GM12878 (cell line): ENCODE data around the gene GGNBP2. TPM values are rescaled to one million over a fixed set of nuclear protein-coding genes. Genes with fewer than 3 reads are reported as not detected.
A peak's percentile ranks its signal among the peaks of the same experiment; 100 is the strongest.

ENCODE experiments used
- ATAC-seq: fragments of 200-7000 bp; cut with Tn5 transposase; 3 replicates; pipeline ENCODE4 v1.9.1; 2020; ENCODE audit warnings: mild to moderate bottlenecking, moderate library complexity
- BruUV-seq: library from RNA; stranded (reverse); fragments of 400-500 nt; replicated peaks from 2 replicates; lab custom pipeline; 2021; lab: Mats Ljungman, UMichigan
- CTCF ChIA-PET: fragments of 300-600 bp; sonication (Branson Sonifier 250); formaldehyde crosslinking; extraction: SDS; loops from one replicate; lab custom pipeline; 2021; ENCODE audit warnings: inconsistent platforms; lab: Yijun Ruan, JAX
- POLR2A ChIA-PET: fragments of 350-600 bp; formaldehyde crosslinking; extraction: SDS; loops from one replicate; lab custom pipeline; 2021; ENCODE audit warnings: inconsistent platforms; lab: Charles Lee
- RAD21 ChIA-PET: fragments of 300-600 bp; sonication (Branson Sonifier 250); formaldehyde crosslinking; loops from one replicate; lab custom pipeline; 2023; ENCODE audit warnings: antibody characterized with exemption; ENCODE audit not compliant: unreplicated experiment; lab: Charles Lee
- SMC1A ChIA-PET: fragments of 300-600 bp; sonication (Branson Sonifier 250); formaldehyde crosslinking; loops from one replicate; lab custom pipeline; 2023; ENCODE audit not compliant: unreplicated experiment, uncharacterized antibody; lab: Charles Lee
- DNase-seq: peaks from one replicate; pipeline ENCODE4 v3.0.0-alpha.2; 2011; ENCODE audit warnings: low read depth, low spot score
- FAIRE-seq: peaks from 3 replicates; lab custom pipeline; 2011; peaks lifted over from hg19 to GRCh38; lab: Jason Lieb, UNC
- H2AFZ ChIP-seq: 2 replicates; pipeline ENCODE4 v1.6.0; 2011; ENCODE audit warnings: low read depth, low read length, control low read depth; ENCODE audit not compliant: control insufficient read depth
- H3K27ac ChIP-seq: 2 replicates; pipeline ENCODE4 v1.5.1; 2011; ENCODE audit warnings: control low read depth; ENCODE audit not compliant: control insufficient read depth, insufficient read depth
- H3K27me3 ChIP-seq, 2 experiments: replicated peaks in 1 of 2; 2 replicates each; pipeline versions ENCODE4 v1.6.0 to v1.6.1; 2011; ENCODE audit warnings: low read length in 1 of 2; ENCODE audit not compliant: control insufficient read depth in 2 of 2, insufficient read depth in 2 of 2
- H3K36me3 ChIP-seq, 2 experiments: 2 replicates each; pipeline ENCODE4 v1.5.1; 2011; ENCODE audit warnings: low read length in 1 of 2; ENCODE audit not compliant: control insufficient read depth in 2 of 2, insufficient read depth in 2 of 2
- H3K4me1 ChIP-seq: 2 replicates; pipeline ENCODE4 v1.6.1; 2011; ENCODE audit warnings: mild to moderate bottlenecking, low read length, moderate library complexity, mixed read lengths; ENCODE audit not compliant: control insufficient read depth, insufficient read depth
- H3K4me2 ChIP-seq: 2 replicates; pipeline ENCODE4 v1.6.0; 2011; ENCODE audit warnings: control low read depth; ENCODE audit not compliant: control insufficient read depth, insufficient read depth
- H3K4me3 ChIP-seq: fragments of 200-600 bp; sonication (generic); 2 replicates; pipeline ENCODE4 v1.5.1; 2016
- H3K79me2 ChIP-seq: 2 replicates; pipeline ENCODE4 v1.6.0; 2011; ENCODE audit warnings: low read length; ENCODE audit not compliant: control insufficient read depth, insufficient read depth
- H3K9ac ChIP-seq: 2 replicates; pipeline ENCODE4 v1.8.0; 2011; ENCODE audit warnings: low read length, control low read depth, mixed read lengths; ENCODE audit not compliant: control insufficient read depth, insufficient read depth
- H3K9me3 ChIP-seq: replicated peaks from 3 replicates; pipeline ENCODE4 v1.5.1; 2011; ENCODE audit warnings: mild to moderate bottlenecking, low read length; ENCODE audit not compliant: control insufficient read depth, insufficient read depth
- H4K20me1 ChIP-seq: 2 replicates; pipeline ENCODE4 v1.6.0; 2011; ENCODE audit not compliant: control insufficient read depth, insufficient read depth
- JUND ChIP-seq: IDR thresholded peaks from 2 replicates; pipeline ENCODE4 v1.6.1; 2012; ENCODE audit warnings: low read depth, mild to moderate bottlenecking, low read length, improper control_type of control experiment, moderate library complexity
- POLR2AphosphoS5 ChIP-seq: IDR thresholded peaks from 2 replicates; pipeline ENCODE4 v1.6.1; 2011; ENCODE audit warnings: mild to moderate bottlenecking, low read length, inconsistent platforms
- TARDBP ChIP-seq: IDR thresholded peaks from 2 replicates; pipeline ENCODE4 v1.6.1; 2016; ENCODE audit warnings: borderline replicate concordance
- TCF3 ChIP-seq: IDR thresholded peaks from 2 replicates; pipeline ENCODE4 v1.6.1; 2012; ENCODE audit warnings: low read depth, mild to moderate bottlenecking, low read length, borderline replicate concordance; ENCODE audit not compliant: insufficient read depth
- ZNF24 ChIP-seq: fragments of 450-650 bp; IDR thresholded peaks from 2 replicates; pipeline ENCODE4 v1.6.1; 2017; ENCODE audit warnings: antibody characterized with exemption, mild to moderate bottlenecking
- WGBS: methylation state at CpG from one replicate; pipeline ENCODE4 v1.1.6; 2016; ENCODE audit warnings: low lambda C conversion rate; ENCODE audit not compliant: insufficient replicate concordance, insufficient coverage; ENCODE audit errors: missing lambda C conversion rate; 5-methylcytosine and 5-hydroxymethylcytosine counted together
- in situ Hi-C: fragments of 300-500 bp; cut with MboI; formaldehyde crosslinking; loops from 9 replicates; pipeline ENCODE4 v1.14.3; 2018; ENCODE audit warnings: mixed read lengths
- intact Hi-C: fragments of 100-400 bp; cut with micrococcal nuclease; formaldehyde crosslinking; loops from one replicate; pipeline ENCODE4 v1.14.2; 2022; ENCODE audit not compliant: unreplicated experiment
- polyA plus RNA-seq, 11 experiments: library from polyadenylated mRNA; depleted of rRNA in 4 of 11; unstranded in 6 of 11; stranded (reverse) in 5 of 11; fragments of >200 nt; fragmentation: Nextera tagmentation in 4 of 11; fragmentation: Illumina TruSeq in 1 of 11; extraction: Ambion mirVana in 4 of 11; extraction: Trizol in 1 of 11; gene quantifications; 1 replicate in 1 of 11; 2 replicates in 10 of 11; pipeline versions ENCODE4 v1.2.1 to v1.2.3, GENCODE V29; 2011 to 2016; ENCODE audit warnings: inconsistent platforms in 2 of 11, missing spikeins in 2 of 11, low read depth in 1 of 11
- total RNA-seq, 4 experiments: library from RNA; depleted of rRNA in 3 of 4; stranded (reverse); fragments of >200 nt in 3 of 4; fragmentation: Illumina TruSeq in 1 of 4; extraction: Trizol in 1 of 4; gene quantifications; 2 replicates each; pipeline versions ENCODE4 v1.2.1 to v1.2.3, GENCODE V29; 2013 to 2021
- TF ChIP-seq, protein P1 (sequence below): IDR thresholded peaks from 2 replicates; pipeline ENCODE4 v1.6.1; 2012; ENCODE audit warnings: low read depth, low read length, improper control_type of control experiment

Gene GGNBP2
- total and polyA plus RNA-seq, 10 of the 15 experiments (the other 5 are each of a cell fraction or from before 2014, with no cell fraction given) = 36.3 to 82.0 (median 50.0) TPM

DNA sequence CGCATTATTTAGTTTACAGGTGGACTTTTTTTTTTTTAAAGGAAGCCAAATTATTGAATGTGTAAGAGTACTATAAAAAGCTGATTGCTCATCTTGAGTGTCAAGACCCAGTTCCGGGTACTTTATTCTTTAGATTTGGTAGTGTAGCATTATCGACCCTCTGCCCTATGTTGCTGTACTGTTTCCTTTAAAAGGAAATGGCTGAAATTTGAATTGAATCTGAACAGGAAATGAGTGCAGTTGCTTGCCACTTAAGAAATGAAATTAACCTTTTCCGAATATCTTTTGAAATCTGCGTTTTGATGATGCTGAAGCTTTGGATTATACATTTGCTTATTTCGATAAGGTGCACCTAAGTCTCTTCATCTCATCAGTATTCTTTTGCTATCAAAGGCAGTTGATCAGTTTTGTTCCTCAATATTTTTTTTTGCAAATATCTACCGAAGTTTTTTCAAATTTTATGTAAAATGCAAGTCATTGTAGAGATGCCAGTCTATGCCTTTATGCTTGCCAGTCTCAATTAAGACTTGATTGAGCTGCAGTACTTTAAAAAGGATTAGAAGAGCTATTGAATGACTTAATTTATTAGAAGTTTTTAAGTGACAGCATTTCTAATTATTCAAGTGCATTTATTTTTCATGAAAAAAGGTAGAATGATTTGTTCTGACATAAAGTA lies 1.8 kb downstream of the GGNBP2 start:
- TF ChIP-seq, protein P1, sequence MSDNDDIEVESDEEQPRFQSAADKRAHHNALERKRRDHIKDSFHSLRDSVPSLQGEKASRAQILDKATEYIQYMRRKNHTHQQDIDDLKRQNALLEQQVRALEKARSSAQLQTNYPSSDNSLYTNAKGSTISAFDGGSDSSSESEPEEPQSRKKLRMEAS = no peak
- no peak for TF ChIP-seq JUND
- no peak for TF ChIP-seq TARDBP
- TF ChIP-seq TCF3 = no peak
- TF ChIP-seq ZNF24 = no peak
- no peak for TF ChIP-seq POLR2AphosphoS5
- H2AFZ ChIP-seq = no peak overlapping the region
- no peaks in the 10 kb centered on the region; the same call in 1 of the 2 replicates for H4K20me1 ChIP-seq
- DNase-seq = no peak
- H3K36me3 ChIP-seq = no peaks in the 10 kb centered on the region
- peaks cover 16% of the 10 kb centered on the region; the same call in 1 of the 2 replicates for H3K4me1 ChIP-seq
- intact Hi-C loops (loop anchor here (5.0 kb wide), 1 partner anchor 56 kb away; the partner anchor contains the start of gene MRM1), in situ Hi-C loops (no loop called here)
- 7% methylated on average over 7 of the region's 7 CpGs for WGBS
- H3K4me2 ChIP-seq = peak overlapping the region; percentile 66
- peak overlapping the region; percentile 88 for H3K9ac ChIP-seq
- BruUV-seq = no TSS peak
- ATAC-seq = no peak
- peak overlapping the region; percentile 83 for H3K4me3 ChIP-seq
- RAD21 ChIA-PET = interaction anchor here (1.0 to 1.6 kb wide), 3 partner anchors 12 to 56 kb away, joined by 3 to 5 read pairs (median 3); partner anchors contain the start of genes MYO19 and PIGW
- no peak for FAIRE-seq
- SMC1A ChIA-PET = interaction anchor here (0.5 to 2.3 kb wide), 6 partner anchors 12 to 576 kb away, joined by 3 to 9 read pairs (median 4); partner anchors contain the start of gene MRM1
- H3K79me2 ChIP-seq = peaks cover 53% of the 10 kb centered on the region
- H3K27me3 ChIP-seq = no peaks in the 10 kb centered on the region
- POLR2A ChIA-PET = interaction anchor here (0.5 to 4.9 kb wide), 7 partner anchors 12 to 858 kb away, joined by 3 to 28 read pairs (median 5); partner anchors contain the start of genes MRM1, MYO19, PIGW and ZNHIT3
- peak overlapping the region; percentile 67 for H3K27ac ChIP-seq
- H3K9me3 ChIP-seq = no peaks in the 10 kb centered on the region
- CTCF ChIA-PET = interaction anchor here (0.6 to 4.6 kb wide), 5 partner anchors 11 to 501 kb away, joined by 3 to 34 read pairs (median 4); partner anchors contain the start of genes MRM1, MYO19 and PIGW
